ENCODE measurements around the gene USP36.
"Not testable (repeated sequence)": the region's sequence is repeated elsewhere in the genome, so short reads cannot be mapped to it uniquely, and the experiment has no call there.

The USP36 gene

DNA sequence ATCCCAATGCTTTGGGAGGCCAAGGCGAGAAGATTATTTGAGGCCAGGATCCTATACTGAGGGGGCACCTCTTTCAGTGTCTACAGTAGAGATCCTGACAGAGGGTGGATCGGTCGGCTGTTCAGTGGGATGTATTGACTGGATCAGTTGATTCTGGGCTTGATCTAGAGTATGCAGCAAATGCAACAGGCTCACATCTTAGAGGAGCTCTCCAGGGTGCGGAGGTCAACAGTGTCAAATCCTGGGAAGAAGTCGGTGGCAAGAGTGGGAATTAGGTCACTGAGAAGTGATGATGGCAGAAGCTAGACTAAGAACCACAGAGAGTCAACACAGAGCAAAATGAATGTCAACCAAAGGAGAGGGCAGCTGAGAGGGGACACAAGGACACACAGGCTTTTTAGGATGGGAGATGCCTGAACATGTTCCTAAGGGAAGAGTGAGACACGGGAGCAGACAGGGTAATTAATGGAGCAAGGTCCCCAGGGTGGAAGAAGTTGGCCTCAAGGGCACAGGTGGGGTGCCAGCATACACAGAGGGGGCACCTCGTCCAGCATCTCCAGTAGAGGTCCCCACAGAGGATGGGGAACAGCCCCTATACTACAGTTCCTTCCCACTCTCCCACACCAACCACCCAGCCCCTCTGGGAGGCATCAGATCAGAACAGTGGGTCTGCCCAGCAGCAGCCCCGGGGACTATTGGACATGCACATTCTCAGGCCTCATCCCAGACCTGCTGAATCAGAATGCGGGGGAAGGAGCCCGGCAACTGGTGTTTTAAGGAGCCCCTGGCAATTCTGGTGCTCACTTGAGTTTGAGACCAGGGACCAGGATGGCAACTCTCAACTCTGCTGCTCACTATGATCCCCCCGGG lies 48.5 kb downstream of the USP36 start:
- no peak for DNase-seq (ENCODE audit: low spot score)

DNA sequence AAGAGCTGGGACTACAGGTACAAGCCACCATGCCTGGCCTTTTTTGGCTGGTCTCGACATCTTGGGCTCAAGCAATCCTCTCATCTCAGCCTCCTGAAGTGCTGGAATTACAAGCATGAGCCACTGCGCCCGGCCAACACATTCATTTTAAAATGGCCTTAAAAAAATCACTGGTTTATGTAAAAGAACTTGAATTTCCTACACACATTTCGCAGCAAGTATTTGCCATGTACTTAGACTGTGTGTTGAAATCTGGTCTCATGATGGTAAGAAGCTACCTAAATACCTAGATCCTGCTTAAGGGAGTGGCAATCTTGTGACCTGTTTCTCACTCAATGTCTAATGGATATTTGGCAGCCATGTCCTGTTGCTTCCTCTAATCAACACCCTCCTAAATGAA lies 50.1 kb downstream of the USP36 start:
- no peak for DNase-seq (ENCODE audit: low spot score)

DNA sequence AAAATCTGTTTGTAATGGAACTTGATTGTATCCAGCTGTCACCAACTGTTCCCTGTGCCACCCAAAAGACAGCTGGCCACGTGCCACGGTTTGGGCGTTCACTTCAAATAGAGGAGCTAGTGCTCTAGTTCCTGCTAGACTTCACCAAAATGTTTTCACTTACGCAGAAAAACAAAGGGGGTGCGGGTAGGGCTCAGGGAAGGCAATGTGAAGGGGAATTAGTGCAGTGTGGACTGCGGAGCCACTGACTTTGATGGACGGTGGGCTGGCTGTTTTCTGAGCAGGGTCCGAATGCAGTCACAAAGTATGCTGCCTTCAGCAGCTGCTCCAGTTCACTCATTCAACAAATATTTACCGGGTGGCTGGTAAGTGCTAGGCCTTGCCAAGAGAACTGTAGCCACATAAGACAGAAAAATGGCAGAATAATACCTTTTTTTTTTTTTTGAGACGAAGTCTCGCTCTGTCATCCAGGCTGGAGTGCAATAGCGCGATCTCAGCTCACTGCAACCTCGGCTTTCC lies 50.9 kb downstream of the USP36 start:
- DNase-seq (ENCODE audit: low spot score), result no peak

DNA sequence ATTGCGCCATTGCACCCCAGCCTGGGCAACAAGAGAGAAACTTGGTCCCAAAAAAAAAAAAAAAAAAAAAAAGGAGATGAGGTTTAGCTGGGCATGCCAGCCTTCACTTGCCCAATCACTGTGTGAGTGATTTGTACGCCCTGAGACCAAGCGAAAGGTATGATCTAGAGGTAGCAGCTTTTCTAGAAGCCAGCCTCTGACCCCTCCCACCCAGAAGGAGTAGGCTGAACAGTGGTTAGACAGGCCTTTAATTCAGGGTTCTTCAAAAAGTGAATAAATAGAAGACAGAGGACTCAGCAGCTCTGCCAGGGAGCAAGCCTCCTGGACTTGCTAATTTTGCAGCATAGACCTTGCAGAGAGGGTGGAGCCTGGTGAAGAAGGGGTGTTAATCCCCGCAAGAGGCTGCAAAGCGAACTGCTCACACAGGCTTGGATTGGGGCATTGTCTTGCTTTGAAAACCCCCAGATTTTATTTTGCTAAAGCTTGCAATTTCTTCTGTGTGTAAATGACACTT lies 51.4 kb downstream of the USP36 start:
- no peak for DNase-seq (ENCODE audit: low spot score)

DNA sequence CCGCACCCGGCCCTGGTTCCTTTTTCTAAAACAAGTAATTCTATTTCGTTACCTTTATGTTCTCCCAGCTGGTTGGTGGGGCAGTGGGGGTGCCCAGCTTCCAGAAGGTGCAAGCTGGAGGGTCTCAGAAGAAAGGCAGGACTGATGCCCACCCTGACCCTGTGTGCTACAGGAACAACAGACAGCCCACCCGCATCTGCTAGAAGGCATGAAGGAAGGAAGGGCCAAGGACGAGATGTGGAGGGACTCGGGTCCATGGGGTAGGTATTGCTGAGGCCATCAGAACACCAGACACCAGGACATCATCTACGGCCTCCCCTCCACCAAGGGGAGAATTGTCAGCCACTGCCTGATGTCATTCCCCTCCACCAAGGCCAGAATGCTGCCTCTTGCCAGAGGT lies 52.2 kb downstream of the USP36 start:
- DNase-seq (ENCODE audit: low spot score), result no peak

DNA sequence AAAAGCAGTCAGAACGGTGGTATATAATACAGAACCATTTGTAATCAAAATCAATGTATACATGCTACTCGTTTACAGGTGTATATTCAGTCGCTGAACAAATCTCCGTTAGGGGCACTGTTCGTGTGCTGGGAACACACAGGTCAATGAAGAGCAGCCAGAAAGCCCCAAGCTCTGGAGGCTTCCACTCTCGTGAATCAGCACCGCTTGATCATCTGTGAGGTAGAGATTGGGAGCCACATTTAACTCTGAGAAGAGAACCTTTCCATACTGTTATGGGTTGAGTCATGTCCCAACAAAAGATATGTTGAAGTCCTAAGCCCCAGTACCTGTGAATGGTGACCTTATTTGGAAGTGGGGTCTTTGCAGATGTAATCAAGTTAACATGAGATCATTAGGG lies 53.2 kb downstream of the USP36 start:
- no peak for DNase-seq (ENCODE audit: low spot score)

DNA sequence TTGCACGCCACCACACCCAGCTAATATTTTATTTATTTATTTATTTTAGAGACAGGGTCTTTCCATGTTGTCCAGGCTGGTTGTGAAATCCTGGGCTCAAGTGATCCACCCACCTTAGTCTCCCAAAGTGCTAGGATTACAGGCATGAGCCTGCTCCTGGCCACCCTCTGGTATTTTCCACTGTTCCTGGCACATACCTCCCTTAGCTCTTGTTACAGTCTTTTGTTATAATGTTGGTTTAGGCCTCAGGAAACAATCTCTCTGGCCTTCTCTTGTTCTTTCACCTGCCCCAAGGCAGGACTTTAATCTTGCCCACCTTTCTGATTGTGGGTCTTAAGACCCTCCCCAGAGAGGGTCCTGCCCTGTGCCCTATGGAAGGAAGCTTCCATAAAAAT lies 55.0 kb downstream of the USP36 start:
- DNase-seq (ENCODE audit: low spot score), result no peak

DNA sequence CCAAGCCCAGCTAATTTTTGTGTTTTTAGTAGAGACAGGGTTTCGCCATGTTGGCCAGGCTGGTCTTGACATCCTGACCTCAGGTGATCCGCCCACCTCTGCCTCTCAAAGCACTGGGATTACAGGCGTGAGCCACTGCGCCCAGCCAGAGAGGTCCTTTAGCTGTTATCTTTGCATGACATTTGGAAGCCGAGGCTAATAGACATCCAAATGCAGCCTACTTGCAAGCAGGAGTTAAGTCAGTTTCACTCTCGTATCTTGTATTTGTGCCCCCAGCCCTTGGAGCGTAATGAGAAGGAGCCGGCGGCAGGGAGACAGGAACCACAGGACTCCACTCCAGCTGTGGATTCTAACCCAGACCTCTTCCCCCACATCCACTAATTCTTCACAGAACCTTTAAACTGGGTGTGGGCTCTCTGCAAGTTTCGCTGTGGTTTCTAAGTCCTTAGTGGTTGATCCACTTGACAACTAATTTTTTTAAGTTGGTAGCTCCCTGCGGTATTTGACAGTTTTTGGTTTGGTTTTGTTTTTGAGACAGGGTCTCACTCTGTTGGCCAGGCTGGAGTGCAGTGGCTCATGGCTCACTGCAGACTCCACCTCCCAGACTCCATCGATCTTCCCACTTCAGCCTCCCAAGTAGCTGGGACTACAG lies 55.5 kb downstream of the USP36 start:
- DNase-seq (ENCODE audit: low spot score), result no peak

DNA sequence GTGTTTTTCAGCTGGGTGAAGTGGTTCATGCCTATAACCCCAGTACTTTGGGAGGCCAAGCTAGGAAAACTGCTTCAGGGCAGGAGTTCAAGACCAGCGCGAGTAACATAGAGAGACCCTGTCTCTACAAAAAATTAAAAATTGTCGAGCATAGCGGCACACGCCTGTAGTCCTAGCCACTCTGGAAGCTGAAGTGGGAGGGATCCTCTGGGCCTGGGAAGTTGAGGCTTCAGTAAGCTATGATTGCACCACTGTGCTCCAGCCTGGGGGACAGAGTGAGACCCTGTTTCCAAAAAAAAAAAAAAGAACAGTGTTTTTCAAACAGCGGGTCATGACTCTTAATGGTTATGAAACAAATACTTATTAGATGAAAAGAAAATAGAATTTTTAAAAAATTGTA lies 56.3 kb downstream of the USP36 start:
- DNase-seq (ENCODE audit: low spot score), result no peak

DNA sequence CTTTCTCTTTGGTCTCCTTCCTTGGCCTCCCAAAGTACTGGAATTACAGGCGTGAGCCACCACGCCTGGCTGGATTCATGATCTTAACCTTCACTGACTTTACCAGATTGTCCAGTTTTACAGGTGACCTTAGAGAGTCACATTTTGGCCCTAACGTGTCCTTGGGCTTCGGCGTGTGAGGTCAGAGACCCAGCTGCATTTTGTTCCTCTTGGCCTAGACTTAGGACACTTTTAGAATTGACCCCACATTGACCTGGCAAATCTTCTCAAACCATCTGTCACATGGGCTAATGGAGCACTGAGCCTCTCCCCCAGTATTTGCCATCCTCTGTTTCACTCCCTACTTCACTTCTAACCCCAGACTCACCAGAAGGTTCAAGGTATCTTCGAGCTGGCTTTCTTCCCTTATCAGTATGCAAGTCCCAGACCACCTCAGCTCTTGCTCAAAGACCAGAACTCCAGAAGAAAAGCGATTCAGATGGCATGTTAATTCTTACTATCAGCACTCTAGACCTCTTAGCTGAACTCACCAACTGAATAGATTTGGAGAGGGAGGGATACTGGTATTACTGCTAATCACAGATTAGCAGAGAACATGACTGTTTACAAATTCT lies 56.8 kb downstream of the USP36 start:
- no peak for DNase-seq (ENCODE audit: low spot score)

DNA sequence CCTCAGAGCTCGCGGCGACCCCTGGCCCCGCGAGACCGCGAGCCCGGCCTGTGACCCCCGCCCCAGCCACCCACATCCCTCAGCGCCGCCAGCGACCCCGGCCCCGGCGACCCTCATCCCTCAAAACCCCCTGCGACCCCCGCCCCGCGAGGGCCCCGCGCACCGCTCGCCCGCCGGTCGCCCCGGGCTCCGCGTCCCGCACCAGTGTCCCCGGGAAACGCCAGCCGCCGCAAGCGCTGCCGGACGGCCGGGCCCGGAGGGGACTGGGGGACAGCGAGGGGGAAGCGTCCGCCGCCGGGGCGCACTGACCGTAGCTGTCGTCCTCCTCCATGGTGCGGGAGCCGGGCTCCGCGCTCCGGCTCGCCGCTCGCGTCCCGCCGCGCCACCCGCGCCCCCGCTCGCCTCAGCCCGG lies 58.7 kb downstream of the USP36 start, which contains the start of gene CYTH1:
Gene CYTH1, minus strand, starts transcription at position 381 of the 412 bp plus-strand sequence. Its CDS starts 50 bp downstream, at position 331.
- DNase-seq (ENCODE audit: low spot score), result no peak

DNA sequence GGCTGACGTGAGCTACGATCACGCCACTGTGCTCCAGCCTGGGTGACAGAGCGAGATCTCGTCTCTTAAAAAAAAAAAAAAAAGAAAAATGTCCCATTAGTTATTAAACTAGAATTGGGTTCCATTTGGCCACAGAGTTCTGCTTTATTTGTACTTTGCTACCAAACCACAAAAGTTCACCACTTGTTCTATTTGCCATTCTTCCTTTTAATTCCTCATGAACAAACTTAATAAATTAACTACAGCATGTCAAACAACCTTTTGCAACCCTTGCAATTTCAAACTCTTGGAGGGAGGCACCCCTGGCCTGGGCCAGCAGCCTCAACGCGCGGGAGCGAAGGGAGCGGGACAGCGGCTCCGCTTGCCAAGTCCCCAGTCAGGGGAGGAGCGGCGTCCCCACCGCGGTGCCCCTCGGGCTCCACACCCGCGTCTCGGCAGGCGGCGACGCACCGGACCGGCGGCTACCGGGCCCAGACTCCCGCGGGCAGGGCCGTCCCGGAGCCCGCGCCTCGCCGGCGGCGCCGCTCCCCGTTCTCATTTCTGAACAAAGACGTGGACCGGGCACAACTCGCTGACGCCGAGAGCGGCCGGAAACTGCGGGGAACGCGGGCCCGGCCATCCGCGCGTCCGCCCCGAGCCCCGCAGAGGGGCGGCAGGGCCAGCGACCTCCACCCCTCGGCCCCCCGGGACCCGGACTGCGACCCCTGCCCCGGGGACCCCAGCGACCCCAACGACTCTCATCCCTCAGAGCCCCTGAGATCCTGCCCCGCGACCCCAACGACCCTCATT lies 59.3 kb downstream of the USP36 start:
- peak; percentile 78 for DNase-seq (ENCODE audit: low spot score)

DNA sequence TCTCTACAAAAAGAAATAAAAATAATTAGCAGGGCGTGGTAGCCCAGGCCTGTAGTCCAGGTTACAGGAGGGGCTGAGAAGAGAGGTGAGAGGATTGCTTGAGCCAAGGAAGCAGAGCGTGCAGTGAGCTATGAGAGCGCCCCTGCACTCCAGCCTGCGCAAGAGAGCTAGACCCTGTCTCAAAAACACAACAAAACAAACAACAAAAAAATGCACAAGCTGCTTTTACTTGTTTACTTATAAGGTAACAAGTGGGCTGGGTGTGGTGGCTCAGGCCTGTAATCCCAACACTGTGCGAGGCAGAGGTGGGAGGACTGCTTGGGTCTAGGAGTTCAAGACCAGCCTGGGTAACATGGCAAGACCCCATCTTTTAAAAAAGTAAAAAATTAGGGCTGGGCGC lies 60.3 kb downstream of the USP36 start:
- peak; percentile 55 for DNase-seq (ENCODE audit: low spot score)

DNA sequence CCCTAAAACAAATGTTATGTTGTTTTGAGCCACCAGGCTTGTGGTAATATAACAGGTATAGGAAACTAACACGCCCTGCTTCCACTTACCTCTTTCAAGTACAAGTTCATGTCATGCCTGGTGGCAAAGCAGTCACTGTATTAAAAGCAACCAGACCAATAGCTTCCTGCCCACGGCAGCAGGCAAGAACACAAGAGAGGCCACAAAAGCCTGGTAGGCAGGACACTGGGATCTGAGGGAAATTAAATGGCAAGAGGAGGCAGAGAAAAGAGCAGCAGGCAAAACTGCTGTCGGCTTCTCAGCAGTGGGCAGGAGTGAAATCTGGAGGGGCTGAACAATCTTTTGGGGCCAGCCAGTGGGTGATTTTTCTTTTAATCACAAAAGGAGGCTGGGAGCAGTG lies 60.8 kb downstream of the USP36 start:
- peak; percentile 75 for DNase-seq (ENCODE audit: low spot score)

DNA sequence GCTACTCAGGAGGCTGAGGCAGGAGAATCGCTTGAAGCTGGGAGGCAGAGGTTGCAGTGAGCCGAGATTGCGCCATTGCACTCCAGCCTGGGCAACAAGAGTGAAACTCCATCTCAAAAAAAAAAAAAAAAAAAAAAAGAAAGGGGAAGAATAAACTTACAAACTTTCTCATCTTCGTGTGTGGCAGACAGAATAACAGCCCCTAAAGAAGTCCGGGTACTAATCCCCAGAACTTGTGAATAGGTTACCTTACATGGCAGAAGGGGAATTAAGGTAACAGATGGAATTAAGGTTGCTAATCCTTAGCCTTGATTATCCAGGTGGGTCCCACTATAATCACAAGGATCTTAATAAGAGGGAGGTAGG lies 61.3 kb downstream of the USP36 start:
- not testable (repeated sequence) for DNase-seq (ENCODE audit: low spot score)

DNA sequence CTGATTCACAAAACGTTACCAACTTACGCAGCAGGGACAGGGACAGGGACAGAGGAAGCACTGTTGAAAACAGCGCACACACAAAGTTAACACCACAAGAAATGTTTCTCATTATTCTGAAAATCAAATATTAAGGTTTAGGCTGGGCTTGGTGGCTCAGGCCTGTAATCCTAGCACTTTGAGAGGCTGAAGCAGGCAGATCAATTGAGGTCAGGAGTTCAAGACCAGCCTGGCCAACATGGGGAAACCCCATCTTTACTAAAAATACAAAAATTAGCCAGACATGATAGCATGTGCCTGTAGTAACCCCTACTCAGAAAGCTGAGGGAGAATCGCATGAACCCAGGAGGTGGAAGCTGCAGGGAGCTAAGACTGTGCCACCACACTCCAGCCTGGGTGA lies 62.7 kb downstream of the USP36 start:
- no peak for DNase-seq (ENCODE audit: low spot score)

DNA sequence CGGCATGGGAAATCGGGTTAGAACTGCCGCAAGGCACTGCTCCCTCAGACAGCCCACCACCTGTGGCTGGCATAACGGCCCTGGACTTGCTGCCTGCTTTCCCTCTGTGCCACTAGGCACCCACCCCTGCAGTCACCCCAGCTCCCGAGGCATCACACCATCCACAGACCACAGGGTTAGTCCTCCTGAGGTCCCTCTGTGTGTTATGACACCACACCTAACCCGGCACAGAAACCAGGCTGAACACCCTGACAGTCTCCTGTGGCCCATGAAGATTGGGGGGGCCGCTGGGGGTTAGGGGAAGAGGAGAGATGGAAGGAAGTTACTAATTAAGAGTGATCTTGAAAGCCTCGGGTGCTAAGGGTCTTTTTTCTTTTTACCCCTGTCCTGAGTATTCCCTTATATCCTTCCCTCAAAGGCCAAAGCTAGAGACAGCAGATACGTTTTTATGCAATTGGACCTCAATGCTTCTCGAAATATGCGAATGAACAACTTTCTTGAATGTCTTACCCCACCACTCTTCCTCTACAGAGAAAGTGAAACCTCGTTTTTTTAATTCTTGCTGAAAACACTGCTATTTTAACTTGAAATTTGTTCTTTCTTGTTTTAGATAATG lies 65.5 kb downstream of the USP36 start:
- DNase-seq (ENCODE audit: low spot score), result peak; percentile 70

DNA sequence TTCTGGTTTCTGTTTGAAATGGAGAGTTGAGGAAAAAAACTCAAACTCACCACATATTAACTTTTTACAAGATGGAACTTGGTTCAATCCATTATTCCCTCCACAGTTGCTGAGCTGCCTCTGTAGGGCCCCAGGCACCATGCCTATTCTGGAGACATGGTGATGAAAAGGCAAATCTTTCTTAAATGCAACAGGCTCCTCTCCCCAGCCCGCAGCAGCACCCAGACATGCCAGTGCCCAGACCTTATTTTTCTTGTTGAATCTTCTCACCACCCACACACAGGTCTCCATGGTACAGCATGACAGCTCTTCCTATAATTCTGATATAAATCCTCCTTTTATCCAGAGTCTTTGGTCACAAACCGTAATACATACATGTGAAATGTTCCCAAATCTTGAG lies 66.2 kb downstream of the USP36 start:
- no peak for DNase-seq (ENCODE audit: low spot score)

DNA sequence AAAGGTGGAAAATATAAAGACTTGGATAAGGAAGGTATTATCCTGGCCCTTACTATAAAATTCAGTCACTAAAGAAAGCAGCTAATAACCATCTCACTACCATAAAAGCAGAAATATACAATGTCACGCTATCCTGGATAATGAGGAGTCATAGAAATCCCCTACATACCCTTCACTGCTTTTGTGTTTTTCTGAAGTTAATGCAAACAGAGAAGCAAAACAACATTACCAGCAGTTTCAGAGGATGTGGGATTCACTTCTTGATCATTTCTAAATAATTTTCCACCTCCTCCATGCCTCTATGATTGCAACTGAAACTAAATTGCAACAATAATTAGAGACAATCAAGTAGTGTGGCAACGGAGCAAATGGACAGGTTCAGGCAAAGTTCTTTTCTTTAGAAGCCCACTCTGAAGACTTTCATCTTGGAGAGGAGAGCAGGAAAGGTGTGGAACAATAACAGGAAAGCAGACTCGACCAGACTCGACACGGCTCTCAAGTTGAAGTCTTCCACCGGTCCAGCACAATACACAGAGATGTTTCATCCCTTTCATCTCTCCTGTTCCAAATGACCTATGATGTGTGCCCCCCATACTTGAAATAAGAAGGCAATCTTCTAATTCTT lies 68.7 kb downstream of the USP36 start:
- DNase-seq (ENCODE audit: low spot score), result peak; percentile 40

DNA sequence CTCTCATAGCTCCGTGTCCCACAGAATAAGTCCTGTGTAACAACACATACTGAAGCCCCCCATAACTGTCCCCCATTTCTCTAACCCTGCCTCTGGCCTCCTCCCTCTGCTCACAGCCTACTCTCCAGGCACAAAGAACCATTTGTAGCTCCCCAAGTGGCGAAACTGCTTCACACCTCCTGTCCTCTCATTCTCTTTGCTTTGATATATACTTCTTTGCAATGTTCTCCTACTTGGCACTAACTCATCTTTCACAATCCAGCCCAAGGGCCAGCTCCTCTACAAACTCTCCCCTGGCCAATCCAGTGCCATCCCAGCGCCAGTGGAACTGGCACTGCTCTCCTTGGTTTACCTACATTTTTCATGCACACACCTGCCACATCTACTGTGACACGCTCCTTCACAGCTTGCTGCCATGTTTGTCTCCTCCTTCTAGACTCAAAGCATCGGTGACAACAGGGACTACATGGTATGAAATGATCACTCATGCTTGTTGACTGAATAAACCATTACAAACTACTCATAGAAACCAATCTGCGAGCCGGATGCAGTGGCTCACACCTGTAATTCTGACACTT lies 71.3 kb downstream of the USP36 start:
- peak; percentile 55 for DNase-seq (ENCODE audit: low spot score)

DNA sequence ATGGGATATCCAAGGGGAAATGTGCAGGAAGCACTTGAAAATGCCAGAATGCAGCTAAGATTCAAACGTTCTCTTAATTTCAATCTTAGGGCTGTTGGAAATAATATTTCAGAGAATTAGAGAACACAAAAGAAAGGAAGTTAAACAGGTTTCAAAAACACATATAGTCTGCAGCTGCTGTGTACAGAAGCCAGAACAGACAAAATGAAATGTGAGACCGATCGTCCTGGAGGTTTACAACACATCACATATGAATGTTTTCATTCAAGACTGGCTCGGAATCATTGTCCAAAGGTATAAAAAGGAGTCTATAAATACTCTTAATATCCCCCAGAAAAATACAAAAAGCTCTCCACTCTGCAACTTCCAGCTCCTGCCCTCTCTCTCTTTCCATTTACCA lies 72.8 kb downstream of the USP36 start:
- no peak for DNase-seq (ENCODE audit: low spot score)
